ENCODE measurements around the gene RASIP1.
"Not testable (repeated sequence)": the region's sequence is repeated elsewhere in the genome, so short reads cannot be mapped to it uniquely, and the experiment has no call there.

RASIP1 gene

GRCh38 chr19:48726556-48726955, 13.9 kb downstream of the RASIP1 start:
- DNase-seq, result no peak

GRCh38 chr19:48724796-48725753, 15.3 kb downstream of the RASIP1 start:
- no peak for DNase-seq

GRCh38 chr19:48722196-48722708, 18.2 kb downstream of the RASIP1 start:
- no peak for DNase-seq

- DNase-seq, result peak; percentile 95
These were observed 19.7 kb downstream of the RASIP1 start for GRCh38 chr19:48720613-48721296.

GRCh38 chr19:48720251-48720612, 20.2 kb downstream of the RASIP1 start:
- DNase-seq, result no peak

- no peak for DNase-seq
These were observed 20.9 kb downstream of the RASIP1 start, which contains the start of gene MAMSTR for GRCh38 chr19:48719263-48720171. Gene MAMSTR, minus strand, starts transcription at chr19:48719725. Its CDS starts 694 bp downstream, at chr19:48719031.

- DNase-seq, result no peak
These were observed 21.6 kb downstream of the RASIP1 start for GRCh38 chr19:48718711-48719231.

- DNase-seq, result not testable (repeated sequence)
These were observed 22.3 kb downstream of the RASIP1 start for GRCh38 chr19:48718106-48718505.

- no peak for DNase-seq
These were observed 23.7 kb downstream of the RASIP1 start for GRCh38 chr19:48716562-48717291.

GRCh38 chr19:48715681-48716171, 24.7 kb downstream of the RASIP1 start:
- no peak for DNase-seq

GRCh38 chr19:48714759-48715675, 25.4 kb downstream of the RASIP1 start:
- no peak for DNase-seq

- peak; percentile 98 for DNase-seq
These were observed 26.3 kb downstream of the RASIP1 start for GRCh38 chr19:48713864-48714755.

- no peak for DNase-seq
These were observed 27.2 kb downstream of the RASIP1 start for GRCh38 chr19:48713041-48713863.

GRCh38 chr19:48711106-48711662, 29.2 kb downstream of the RASIP1 start:
- no peak for DNase-seq

- no peak for DNase-seq
These were observed 31.9 kb downstream of the RASIP1 start for GRCh38 chr19:48708471-48708870.

- DNase-seq, result no peak
These were observed 35.0 kb downstream of the RASIP1 start for GRCh38 chr19:48705431-48705830.

- no peak for DNase-seq
These were observed 37.1 kb downstream of the RASIP1 start for GRCh38 chr19:48703316-48703715.

- no peak for DNase-seq
These were observed 37.7 kb downstream of the RASIP1 start for GRCh38 chr19:48702701-48703100.
